Stimulated activated CD4-positive, alpha-beta T cell treated with anti-CD3 and anti-CD28 coated beads, Interleukin-1b, Interleukin-23, amount 100 ng/mL, for 48 hours (primary cell): ENCODE results near the gene SIT1.
A peak's percentile ranks its signal among the peaks of the same experiment; 100 is the strongest.

Experiments used
- DNase-seq: peaks from one replicate; pipeline ENCODE4 v3.0.0-alpha.2; 2020

Gene SIT1

GRCh38 chr9:35603986-35604577 is 46.6 kb downstream of the SIT1 start:
- DNase-seq = peak; percentile 100

GRCh38 chr9:35603506-35603985 is 47.2 kb downstream of the SIT1 start:
- no peak for DNase-seq

- no peak for DNase-seq
Measured at GRCh38 chr9:35599763-35600604, 50.7 kb downstream of the SIT1 start.
